Sciatic nerve (tissue), 2 donors: ENCODE measurements around the gene ADCY10. TPM values are rescaled to one million over a fixed set of nuclear protein-coding genes. Genes with fewer than 3 reads are reported as not detected.

ENCODE experiments used
- ATAC-seq: fragments of 200-7000 bp; cut with Tn5 transposase; one replicate; pipeline ENCODE4 v1.9.1; 2020; ENCODE audit warnings: mild to moderate bottlenecking, moderate library complexity
- DNase-seq: peaks from one replicate; pipeline ENCODE4 v3.0.0-alpha.2; 2020; ENCODE audit warnings: low spot score
- intact Hi-C: fragments of 100-400 bp; cut with DNase I; formaldehyde crosslinking; loops from one replicate; pipeline ENCODE4 v1.14.2; 2022
- total RNA-seq: library from RNA; stranded (reverse); fragmentation: NEBNext Ultra II Directional; extraction: Animal tissue kit (Norgen Biotek cat#: 25700); gene quantifications from one replicate; pipeline ENCODE4 v1.2.1, GENCODE V29; 2021
- donor health status: DM: no; HTN: no; CAD: no.
- donor health status: DM: no; HTN: no; CAD: no.

Gene ADCY10, protein sequence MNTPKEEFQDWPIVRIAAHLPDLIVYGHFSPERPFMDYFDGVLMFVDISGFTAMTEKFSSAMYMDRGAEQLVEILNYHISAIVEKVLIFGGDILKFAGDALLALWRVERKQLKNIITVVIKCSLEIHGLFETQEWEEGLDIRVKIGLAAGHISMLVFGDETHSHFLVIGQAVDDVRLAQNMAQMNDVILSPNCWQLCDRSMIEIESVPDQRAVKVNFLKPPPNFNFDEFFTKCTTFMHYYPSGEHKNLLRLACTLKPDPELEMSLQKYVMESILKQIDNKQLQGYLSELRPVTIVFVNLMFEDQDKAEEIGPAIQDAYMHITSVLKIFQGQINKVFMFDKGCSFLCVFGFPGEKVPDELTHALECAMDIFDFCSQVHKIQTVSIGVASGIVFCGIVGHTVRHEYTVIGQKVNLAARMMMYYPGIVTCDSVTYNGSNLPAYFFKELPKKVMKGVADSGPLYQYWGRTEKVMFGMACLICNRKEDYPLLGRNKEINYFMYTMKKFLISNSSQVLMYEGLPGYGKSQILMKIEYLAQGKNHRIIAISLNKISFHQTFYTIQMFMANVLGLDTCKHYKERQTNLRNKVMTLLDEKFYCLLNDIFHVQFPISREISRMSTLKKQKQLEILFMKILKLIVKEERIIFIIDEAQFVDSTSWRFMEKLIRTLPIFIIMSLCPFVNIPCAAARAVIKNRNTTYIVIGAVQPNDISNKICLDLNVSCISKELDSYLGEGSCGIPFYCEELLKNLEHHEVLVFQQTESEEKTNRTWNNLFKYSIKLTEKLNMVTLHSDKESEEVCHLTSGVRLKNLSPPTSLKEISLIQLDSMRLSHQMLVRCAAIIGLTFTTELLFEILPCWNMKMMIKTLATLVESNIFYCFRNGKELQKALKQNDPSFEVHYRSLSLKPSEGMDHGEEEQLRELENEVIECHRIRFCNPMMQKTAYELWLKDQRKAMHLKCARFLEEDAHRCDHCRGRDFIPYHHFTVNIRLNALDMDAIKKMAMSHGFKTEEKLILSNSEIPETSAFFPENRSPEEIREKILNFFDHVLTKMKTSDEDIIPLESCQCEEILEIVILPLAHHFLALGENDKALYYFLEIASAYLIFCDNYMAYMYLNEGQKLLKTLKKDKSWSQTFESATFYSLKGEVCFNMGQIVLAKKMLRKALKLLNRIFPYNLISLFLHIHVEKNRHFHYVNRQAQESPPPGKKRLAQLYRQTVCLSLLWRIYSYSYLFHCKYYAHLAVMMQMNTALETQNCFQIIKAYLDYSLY (N-terminal part only)
- total RNA-seq, result 0.67 TPM

DNA sequence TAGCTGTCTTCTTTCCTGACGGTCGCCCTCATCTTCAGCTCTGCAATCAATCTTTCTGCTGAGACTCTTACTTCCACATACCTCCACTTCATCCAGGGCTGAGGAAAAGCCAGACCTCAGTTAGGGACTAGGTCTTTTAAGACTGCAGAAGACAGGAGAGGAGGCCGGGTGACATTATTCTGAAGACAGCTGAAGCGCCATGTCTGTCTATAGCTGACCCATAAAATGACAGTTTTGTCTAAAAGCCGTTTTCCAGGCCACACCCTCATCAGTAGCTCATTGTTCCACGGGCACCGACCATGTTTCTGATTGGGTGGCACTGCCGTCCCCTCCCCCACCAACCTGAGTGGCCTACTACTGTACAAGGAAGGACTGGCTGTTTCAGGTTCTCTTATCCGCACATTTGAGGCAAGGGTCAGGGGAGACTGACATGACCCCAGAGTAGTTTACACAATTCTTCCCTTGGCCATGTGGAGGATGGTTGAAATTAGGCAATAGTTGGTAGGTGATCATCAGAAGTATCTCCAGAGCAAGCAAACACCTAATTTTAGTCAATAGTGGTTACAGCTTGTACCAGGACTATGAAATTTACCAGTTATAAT lies at the start of gene ADCY10:
Gene ADCY10, minus strand, starts transcription at position 240 of the 602 bp plus-strand sequence. CDS start 8,994 bp downstream, outside the sequence.
- intact Hi-C loops, result no loop called here
- no peak for ATAC-seq

DNA sequence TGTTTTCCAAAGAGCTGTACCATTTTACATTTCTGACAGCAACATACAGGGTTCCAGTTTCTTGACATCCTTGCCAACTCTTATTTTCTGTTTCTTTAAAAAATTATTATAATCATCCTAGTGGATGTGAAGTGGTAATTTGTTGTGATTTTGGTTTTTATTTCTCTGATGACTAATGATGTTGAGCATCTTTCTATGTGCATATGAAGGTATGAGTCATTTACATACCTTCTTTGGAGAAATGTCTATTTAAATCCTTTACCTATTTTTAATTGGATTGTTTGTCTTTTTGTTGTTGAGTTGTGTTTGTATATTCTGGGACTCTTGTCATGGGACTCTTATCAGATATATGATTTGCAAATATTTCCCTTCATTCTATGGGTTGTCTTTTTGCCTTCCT lies 43.8 kb upstream of the ADCY10 start:
- DNase-seq (no peak), ATAC-seq (no peak)
- intact Hi-C loops, result no loop called here

More for the DNA sequence above, at the start of gene ADCY10:
- no peak for DNase-seq

DNA sequence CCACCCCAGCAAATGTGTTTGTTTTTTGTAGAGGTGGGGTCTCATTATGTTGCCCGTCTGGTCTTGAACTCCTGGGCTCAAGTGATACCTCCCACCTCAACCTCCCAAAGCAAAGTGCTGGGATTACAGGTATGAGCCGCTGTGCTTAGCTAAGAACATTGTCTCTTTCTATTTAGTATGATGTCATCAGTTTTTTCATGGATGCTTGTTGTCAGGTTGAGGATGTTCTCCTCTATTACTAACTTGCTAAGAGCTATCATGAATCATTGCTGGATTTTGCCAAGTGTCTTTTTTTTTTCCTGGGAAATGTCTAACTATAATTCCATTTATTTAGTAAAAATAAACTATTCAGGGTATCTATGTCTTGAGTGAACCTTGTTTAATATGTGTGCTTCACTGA lies 42.0 kb upstream of the ADCY10 start:
- ATAC-seq (no peak), DNase-seq (no peak)
- intact Hi-C loops, result no loop called here

DNA sequence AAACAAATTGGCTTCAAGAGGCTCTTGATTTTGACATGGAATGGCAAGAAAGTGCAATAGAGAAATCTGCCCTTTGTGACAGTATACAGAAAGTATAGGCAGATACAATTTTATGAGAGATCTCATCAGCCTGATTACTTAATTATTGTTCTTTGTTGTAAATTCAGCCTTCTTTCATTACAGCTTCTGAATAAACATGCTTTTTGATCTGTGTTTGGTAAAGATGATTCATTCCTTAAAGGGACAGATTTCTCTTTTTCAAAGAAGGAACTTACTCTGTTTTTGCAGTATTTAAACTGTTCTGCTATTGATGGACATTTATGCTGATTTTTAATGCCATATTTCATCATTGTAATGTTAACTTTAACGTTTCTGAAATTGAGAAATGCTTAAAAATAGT lies 36.6 kb upstream of the ADCY10 start:
- no peak for DNase-seq
- intact Hi-C loops, result no loop called here
- ATAC-seq, result no peak

DNA sequence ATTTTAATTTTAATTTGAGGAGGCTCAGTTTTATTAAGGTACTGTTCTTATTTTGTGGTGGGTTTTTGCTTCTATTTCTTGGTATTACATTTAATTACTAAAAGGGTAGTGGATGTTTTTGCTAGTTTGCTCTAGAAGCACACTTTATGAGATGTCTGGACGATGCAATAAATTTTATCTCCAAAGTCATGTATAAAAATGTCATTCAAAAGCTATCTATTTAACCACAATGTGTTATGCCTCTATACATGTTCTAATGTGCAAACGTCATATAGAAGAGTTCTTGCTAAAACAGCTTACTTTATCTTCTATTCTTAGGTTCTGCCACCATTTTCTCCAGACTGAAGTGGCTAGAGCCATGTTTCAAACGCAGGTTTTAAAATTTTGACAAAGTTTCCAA lies 35.9 kb upstream of the ADCY10 start:
- intact Hi-C loops, result no loop called here
- no peak for DNase-seq
- ATAC-seq, result no peak

DNA sequence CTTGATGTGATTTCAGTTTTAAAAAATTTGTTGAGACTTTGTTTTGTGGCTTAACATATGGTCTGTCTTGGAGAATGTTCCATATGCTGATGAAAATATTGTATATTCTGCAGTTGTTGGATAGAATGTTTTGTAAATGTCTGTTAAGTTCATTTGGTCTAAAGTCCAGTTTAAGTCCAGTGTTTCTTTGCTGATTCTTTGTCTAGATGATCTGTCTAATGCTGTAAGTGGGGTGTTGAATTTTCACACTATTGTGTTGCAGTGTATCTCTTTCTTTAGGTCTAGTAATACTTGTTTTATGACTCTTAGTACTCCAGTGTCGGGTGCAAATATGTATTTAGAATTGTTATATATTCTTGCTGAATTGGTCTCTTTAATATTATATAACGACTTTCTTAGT lies 33.8 kb upstream of the ADCY10 start:
- ATAC-seq, result no peak
- intact Hi-C loops, result no loop called here
- DNase-seq, result no peak

DNA sequence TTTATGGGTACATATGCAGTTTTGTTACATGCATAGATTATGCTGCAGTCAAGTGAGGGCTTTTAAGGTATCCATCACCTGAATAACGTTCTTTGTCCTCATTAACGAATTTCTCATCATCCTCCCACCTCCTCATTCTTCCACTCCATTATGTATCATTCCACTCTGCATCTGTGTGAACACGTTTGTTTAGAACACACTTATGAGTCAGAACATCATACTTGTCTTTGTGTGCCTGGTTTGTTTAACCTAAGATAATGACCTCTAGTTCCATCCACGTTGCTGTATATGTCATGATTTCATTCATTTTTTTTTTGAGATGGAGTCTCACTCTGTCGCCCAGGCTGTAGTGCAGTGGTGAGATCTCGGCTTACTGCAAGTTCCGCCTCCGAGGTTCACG lies 29.6 kb upstream of the ADCY10 start:
- intact Hi-C loops, result no loop called here
- ATAC-seq (no peak), DNase-seq (no peak)

DNA sequence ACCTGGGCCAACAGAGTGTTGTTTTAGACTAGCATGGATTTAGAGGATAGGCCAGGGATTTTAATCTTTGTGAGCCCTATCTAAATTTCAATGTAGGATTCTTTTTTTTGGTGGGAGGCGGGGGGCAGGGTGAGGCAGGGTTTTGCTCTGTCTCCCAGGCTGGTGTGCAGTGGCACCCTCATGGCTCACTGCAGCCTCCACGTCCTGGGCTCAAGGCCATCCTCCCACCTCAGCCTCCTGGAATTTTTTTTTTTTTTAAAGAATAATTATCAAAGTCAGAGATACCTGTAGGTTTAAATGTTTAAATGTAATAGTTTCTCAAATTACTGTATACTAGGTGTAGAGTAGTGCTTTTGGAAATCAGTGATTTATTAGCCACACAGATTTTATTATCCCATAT lies 26.3 kb upstream of the ADCY10 start:
- ATAC-seq (no peak), DNase-seq (no peak)
- intact Hi-C loops, result no loop called here

DNA sequence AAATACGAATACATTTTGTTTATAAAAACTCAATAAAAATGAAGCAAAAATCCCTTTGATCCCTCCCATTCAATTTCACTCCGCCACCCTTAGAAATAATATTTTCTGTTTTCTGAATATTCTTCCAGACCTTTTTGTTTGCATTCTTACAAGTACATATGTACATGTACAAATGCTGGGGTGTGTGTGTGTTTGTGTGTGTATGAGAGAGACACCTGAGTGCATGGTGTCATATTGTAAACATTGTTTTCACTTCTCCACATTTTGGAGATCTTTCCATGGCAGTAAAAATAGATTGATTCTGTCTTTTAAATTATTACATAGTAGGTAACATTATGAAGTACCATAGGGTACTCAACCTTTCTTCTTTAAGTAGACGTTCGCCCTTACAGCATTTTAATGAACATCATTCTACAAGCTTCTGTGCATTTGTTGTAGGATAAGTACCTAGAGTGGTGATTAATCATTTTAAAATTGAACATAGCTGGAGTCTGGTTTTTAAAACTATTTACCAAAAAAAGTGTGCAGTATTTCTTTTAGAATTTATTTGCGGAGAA lies 24.2 kb upstream of the ADCY10 start:
- intact Hi-C loops, result no loop called here
- DNase-seq, result no peak
- ATAC-seq, result no peak

DNA sequence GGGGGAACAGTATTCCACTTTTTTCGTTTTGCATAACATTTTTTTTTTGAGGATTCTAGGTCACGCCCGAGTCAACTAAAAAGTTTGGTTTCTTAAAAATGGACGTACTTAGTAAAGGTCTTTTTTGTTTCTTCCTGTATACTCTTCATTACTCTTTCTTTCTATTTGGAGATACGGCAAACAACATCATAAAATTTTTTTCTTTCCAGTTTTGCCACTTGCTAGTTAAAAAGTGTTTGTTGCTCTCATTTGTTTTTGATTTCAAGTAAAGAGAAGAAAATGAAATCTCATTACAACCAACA lies 23.7 kb upstream of the ADCY10 start:
- DNase-seq (no peak), ATAC-seq (no peak)
- intact Hi-C loops, result no loop called here

DNA sequence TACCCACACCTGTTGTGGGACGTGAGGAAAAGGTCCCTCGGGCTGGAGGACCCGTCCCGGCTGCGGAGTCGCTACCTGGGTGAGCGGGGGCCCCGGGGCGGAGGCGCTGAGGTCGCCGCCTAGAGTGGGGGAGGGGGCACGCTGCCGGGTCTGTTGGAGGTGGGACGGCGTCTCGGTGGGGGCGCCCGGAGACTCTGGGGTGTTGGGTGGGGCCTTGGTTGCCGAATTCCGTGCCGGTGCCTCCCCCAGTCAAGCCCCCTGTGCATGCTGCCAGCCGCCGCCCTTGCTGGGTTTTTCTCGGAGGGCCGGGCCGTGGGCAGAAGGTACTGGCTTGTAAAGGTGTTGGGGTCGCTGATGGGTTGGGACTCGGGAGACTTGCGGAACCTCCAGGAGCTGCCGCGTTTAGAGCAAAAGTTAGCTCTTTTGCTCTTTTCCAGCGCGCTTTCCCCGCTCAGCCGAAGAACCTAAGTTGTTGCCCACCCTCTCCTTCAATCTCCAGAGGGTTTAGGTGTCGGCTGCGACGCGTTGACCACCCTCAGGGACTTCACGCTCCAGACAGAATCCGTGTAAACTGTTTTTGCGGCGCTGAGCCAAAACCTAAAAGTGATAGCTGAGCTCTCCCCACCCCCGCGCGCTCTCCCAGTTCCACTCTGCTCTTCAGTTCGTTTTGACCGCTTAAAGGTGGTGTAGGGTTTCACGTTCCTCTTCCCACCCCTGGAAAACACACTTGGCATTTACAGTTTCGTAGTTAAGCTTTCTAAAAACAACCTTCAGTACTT lies 23.2 kb upstream of the ADCY10 start, which contains the start of gene MPC2:
Gene MPC2, minus strand, starts transcription at position 143 of the 779 bp plus-strand sequence. CDS start 1,231 bp downstream, outside the sequence.
- DNase-seq (peak; percentile 86), ATAC-seq (peak; percentile 29)
- intact Hi-C loops, result no loop called here

DNA sequence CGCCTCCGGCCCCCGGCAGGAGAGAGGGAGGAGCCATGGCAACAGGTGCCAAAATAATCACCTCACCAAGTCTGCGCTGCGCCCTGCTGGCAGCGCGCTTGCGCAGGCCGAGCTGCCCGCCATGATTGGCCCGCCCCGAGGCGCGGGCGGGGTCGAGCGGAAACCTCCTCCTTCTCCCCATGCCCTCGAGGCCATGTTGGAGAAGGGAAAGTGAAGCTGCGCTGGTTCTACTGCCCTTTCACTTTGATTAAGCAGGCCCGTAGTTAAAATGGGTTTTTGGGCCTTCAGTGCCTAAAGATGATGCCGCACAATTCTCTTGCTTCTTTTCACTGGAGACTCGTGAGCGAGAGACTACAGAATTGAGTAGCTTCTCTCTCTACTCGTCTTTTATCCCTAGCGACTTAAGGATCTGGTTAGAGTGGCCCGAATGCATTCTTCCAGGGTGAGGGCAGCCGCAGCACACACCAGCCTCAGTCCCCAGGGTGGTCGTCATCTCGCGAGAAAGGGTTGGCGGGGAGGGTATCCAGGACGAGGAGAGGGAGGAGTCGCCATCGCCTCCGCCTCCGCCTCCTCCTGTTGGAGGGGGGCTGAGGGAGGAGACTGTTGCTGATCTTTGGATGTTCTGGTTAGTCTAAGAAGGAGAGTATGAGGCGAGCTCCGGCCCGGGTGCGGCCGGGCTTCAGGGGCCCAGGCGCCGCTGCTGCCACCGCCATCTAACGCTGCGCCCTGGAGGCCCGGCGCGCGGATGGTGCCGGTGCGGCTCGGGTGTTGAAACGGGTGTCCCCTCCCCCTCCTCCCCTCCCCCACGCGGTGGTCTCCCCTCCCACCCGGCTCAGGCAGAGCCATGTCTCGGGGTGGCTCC lies 22.4 kb upstream of the ADCY10 start, which contains the start of gene DCAF6:
Gene DCAF6, plus strand, starts transcription at position 616 of the 862 bp plus-strand sequence. Its CDS starts 229 bp downstream, at position 845.
- peak; percentile 97 for ATAC-seq
- intact Hi-C loops, result no loop called here
- DNase-seq, result peak; percentile 99

DNA sequence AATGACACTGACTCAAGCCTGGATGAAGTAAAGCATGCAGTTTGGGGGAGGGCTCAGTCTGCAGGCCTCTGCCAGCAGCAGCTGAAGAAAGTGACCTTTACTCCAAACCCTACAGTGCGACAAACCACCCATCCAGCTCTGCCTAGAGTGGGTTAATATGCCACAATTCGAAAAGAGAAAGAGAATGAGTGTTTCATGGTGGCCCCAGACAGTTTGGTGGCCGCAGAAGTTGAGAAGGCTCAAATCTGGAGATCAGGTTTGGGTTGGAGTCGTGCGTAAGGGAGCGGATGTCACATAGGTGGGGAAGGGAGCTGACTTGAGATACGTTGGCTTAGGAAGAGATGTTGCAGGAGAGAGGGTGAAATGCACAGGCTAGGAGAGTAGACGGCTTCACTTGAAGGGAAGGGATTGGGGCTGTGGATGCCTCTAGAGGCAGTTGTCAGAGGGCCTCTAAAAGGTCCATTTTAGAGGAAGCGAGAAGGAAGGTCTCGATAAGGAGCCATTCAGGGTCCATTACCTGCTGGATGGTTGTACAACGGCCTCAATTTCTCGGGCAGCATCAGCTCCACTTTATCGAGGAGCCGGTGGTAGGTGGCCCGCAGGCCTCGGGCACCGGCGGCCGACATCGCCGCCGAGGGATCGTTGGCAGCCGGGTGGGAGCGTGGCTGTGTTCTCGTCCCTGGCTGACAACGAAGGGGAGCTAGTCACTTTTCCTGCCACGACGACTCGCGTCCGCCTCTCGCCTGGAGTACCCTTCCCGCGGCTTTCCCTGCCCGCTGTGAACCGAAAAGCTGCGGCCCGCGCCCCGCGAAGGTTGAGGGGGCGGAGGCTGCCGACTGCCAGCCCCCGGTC lies 21.5 kb upstream of the ADCY10 start:
- intact Hi-C loops, result no loop called here
- DNase-seq, result no peak
- ATAC-seq, result peak; percentile 6

DNA sequence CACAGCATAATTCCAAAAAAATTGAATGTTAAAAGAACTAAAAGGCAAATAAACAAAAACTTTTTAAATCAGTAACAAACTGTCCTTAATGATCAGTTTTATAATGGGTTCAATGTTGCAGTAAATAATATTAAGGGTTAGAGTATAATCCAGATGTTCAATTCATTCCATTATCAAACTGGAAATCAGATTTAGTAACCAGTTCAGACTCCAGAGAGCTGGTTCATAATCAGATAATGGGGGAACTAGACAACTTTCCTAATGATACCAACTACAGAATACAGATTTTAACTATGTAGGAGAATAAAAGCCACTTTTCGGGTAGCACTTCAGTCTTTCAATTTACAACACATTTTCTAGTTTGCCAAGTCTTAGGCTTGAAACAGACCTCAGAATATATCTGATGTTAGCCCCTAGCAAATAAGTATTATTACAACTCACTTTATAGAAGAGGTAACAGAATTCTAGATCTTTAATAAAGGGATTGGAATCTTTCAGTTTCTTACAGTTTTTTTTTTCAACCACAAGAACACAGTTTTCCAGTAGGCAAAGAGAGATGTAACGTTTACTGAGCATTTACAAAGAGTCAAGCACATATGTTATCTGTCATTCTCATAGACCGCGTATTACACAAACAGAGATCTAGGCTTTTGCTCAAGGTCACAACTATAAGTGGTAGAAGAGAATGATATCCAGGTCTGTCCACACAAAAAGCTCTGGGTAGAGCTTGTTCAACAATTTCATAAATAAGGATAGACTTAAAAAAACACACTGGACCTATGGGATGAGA lies 20.7 kb upstream of the ADCY10 start:
- DNase-seq (no peak), ATAC-seq (no peak)
- intact Hi-C loops, result no loop called here

DNA sequence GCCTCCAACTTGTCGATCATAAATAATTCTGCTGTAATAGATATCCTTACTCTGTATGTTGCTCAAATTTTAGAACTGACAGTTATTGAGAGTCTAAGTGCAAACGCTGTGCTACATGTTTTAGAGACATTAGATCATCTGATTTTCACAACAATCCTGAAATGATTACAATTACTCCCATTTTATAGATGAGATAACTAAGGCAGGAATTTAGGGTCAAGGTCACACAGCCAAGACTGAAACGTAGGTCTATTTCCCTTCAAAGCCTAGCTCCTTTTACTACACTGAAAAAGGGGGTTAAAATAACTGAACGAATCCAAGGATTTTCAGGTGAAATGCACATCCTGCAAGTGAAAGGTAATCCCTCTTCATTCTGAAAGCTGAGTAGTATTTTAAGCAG lies 19.9 kb upstream of the ADCY10 start:
- intact Hi-C loops, result no loop called here
- ATAC-seq (no peak), DNase-seq (no peak)
